ENCODE measurements around the gene USP5.
"Not testable (repeated sequence)": the region's sequence is repeated elsewhere in the genome, so short reads cannot be mapped to it uniquely, and the experiment has no call there.

Gene USP5

DNA sequence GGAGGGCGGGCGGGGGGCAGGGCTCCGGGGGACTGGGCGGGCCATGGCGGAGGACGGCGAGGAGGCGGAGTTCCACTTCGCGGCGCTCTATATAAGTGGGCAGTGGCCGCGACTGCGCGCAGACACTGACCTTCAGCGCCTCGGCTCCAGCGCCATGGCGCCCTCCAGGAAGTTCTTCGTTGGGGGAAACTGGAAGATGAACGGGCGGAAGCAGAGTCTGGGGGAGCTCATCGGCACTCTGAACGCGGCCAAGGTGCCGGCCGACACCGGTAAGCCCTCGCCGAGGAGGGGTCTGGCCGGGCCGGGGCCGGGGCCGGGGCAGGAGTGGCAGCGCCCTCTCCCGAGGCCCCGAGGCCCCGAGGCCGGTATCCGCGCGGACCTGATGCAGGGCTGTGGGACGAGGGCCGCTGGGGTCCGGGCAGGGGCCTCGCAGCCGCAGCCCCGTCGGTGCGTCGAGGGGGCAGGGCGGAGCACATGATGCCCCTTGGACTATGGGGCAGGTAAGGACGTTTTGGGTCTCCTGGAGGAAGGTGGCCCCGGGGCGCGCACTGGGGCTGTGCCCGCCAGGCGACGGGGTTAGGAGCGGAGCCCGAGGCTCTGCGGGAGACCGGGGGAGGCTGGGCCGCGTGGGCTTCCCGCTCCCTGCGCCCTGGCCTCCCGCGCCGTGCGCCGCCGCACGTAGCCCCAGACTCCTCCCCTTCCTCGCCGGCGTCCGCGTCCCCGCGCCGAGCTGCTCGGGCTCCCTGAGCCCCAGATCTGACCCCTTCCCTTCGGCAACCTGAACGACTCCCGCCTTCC lies 15.7 kb downstream of the USP5 start, which contains the start of gene TPI1:
Gene TPI1 (plus strand): TSS at position 119 of the 798 bp plus-strand sequence. CDS start 36 bp downstream, at position 155.
- DNase-seq = no peak

DNA sequence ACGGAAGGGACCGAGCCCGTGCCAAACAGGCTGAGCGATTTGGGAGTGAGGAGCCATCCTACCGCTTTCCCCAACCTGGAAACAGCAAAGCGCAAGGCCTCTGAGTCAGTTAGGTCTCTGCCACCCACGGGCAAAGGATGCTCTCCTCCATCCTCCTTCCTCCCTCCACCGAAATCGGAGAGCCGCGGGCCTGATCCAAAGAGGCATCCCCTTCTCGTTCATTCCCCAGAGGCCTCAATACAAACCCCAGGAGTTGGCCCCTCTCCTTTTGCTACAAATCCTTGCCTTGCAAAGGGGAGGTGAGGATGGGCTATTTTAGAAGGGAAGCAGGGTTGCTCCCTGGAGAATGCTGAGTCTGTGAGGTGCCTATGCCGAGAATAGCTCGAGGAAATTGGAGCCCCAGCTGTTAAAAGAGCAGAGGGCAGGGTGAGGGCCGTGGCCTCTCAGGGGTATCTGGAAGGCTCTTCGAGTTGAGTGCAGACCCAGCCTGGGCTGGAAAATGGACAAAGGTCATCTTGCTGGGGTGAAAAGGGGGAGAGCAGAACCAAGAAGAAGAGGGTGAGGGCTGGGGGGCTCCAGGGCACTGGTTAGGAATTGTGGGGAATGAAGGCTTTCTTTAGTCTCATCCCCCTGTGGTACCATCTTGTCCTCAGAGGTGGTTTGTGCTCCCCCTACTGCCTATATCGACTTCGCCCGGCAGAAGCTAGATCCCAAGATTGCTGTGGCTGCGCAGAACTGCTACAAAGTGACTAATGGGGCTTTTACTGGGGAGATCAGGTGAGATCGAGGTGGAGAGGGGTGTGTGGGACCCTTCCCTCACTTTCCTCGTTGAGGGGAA lies 16.5 kb downstream of the USP5 start:
- DNase-seq = no peak

DNA sequence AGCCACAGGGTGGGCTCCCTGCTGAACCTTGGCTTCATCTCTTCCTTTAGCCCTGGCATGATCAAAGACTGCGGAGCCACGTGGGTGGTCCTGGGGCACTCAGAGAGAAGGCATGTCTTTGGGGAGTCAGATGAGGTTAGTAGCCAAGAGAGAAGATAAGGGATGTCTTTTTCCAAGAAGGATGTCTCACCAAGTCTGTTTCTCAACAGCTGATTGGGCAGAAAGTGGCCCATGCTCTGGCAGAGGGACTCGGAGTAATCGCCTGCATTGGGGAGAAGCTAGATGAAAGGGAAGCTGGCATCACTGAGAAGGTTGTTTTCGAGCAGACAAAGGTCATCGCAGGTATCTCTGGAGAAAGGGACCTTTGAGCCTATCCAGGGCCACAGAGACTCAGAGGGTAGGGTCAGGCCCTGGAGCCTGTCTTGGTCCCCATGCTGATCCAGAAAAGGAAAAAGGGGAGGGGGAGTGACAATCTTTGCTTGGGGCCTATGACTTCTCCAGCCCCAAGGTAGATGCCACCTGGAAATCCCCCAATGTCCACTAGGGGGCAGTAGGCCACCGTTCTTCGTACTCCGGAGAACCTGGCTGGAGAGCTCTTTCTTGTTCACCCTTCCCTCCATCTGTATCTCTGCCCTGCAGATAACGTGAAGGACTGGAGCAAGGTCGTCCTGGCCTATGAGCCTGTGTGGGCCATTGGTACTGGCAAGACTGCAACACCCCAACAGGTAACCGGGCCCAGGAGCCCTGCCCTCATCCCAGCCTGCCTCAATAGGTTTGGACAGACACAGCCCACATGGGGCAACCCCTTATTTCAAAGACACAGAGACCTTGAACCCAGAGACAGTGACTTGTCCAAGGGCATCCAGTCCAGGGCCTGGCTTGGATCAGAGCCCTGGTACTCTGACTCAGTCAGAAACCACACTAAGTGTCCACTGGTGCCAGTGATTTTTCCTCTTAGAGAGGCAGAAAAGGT lies 17.4 kb downstream of the USP5 start:
- DNase-seq = peak; percentile 32

DNA sequence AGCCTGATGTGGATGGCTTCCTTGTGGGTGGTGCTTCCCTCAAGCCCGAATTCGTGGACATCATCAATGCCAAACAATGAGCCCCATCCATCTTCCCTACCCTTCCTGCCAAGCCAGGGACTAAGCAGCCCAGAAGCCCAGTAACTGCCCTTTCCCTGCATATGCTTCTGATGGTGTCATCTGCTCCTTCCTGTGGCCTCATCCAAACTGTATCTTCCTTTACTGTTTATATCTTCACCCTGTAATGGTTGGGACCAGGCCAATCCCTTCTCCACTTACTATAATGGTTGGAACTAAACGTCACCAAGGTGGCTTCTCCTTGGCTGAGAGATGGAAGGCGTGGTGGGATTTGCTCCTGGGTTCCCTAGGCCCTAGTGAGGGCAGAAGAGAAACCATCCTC lies 18.4 kb downstream of the USP5 start:
- DNase-seq = not testable (repeated sequence)

DNA sequence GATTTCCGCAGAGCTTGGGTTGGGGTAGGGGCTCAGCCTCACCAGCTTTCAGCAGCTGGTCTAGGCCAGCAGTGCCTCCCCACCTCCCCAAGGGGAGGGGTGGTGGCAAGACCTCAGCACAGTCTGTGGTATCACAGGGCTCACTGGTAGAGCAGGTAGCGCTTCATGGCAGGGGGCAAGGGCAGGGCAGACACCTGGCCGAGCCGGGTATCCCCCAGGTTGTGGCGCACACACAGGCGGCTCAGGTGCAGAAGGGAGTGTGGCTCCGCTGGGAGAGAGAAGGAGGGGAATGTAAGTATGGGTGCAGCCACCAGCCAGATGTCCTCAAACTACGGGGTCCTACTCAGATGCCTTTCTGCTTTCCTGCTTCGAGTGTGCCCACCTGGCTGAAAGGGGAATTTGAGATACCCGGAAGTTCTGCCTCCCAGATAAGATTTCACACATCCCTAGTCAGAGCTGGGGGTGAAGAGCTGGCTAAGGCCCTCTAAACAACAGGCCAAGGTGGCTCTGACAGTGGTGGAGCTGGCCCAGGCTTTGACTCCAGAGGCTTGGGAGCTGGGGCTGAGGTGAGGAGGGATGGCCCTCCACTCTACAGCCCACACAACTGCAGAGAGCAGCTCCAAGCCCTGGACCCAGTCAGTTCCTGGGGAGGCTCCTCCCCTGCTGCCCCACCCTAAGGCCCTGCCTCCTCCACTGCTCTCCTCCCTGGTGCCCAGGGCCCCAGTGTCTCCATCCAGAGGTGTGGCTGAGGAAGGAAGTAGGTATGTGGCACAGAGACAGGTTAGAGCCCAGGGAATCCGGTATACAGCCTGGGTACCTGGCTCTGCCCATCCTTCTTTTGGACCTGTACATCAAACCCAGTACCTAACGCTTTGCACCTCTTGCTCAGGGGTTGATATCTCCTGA lies 19.4 kb downstream of the USP5 start:
- DNase-seq = no peak

DNA sequence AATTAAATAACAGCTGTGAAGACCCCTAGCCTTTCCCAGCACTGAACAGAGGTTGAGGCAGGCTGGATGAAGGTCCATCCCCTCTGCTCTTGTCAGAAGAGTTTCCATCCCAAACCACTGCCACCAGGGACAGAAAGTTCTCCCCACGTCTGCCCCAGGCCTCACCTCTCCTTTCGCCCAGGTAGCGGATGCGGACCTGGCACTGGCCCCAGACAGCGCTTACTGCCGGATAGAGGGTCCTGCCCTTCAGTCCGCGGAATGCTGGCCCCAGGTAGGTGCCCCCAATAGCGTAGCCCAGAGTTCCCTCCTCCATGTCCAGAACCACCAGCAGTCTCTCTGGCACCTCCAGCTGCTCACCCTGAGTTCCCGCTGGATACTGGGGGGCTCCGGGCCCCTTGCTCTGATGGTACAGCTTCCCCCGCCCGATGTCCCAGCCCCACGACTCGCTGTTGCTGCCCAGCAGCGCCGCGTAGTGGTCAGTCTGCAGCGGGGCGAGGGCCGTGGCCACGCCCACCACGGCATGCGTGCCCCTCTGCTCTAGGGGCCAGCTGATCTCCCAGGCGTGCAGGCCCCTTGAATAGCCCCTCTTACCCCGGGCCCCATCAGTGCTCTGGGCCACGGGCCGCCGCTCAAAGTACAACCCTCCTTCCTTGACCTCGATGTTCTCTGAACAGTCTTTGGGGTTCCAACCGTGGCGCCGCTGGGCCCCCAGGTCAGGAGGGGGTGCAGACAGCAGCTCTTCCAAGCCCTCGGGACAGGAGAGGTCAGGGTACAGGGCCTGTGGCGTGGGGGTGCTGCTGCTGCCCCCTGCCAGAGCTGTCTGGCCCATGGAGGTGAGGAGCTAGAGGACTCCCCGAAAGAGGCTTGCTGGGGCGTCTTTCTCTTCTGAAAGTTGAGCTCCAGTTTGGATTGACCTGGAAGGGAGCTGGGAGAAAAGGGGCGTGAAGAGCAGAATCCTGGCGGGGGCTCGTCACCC lies 20.4 kb downstream of the USP5 start:
- no peak for DNase-seq

DNA sequence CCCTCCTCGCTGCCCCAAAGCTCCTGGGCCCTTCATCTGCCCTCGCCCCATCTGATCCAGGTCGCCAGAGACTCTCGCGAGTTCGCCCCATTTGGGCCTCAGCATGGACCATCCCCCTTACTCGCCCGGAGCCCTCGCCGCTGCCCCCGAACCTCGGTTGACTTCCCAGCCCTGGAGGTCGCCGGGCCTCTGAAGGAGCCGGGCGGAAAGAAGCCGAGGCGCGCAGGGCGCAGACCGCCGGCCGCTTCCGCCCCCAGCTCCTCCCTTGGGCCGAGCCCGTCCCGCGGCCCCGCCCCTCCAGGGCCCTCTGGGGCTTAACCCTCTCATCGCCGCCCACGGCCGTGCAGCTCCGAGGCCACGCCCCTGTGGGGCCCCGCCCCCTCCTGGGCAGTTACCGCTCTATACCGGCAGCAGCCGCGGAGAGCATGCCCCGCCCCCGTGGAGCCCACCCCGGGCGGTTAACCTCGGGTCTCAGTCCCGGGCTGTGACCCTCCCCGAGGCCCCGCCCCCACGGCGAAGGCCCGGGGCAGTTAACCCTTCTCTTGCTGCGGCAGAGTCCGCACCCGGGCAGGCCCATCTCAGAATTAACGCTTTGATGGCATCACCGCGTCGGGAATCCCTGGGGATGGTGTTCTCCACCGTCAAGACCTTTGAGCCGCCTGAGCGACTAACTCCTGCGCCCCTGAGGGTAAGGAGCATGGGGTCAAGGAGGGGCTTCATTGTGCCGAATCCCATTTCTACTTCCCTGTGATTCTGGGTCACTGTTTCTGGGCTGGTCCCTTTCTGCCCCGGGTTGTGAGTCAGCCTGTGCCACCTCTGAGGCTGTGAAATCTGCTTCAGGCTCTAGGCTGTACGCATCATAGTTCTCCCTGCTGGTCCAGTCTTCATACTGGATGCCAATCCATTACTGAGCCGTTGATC lies 21.4 kb downstream of the USP5 start, which contains the start of gene SPSB2:
Gene SPSB2 (minus strand): TSS at position 210 of the 921 bp plus-strand sequence. CDS start 402 bp downstream, outside the sequence.
- DNase-seq = peak; percentile 82

DNA sequence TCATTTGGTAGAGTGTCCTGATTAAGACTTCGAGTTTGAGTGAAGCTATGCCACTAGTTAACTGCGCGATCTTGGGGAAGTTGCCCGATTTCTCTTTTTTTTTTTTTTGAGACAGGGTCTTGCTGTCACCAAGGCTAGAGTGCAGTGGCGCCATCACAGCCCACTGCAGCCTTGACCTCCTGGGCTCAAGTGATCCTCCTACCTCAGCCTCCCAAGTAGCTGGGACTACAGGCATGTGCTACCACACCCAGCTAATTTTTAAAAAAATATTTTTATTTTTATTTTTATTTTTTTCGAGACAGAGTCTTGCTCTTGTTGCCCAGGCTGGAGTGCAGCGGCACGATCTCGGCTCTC lies 22.0 kb downstream of the USP5 start:
- DNase-seq = not testable (repeated sequence)

DNA sequence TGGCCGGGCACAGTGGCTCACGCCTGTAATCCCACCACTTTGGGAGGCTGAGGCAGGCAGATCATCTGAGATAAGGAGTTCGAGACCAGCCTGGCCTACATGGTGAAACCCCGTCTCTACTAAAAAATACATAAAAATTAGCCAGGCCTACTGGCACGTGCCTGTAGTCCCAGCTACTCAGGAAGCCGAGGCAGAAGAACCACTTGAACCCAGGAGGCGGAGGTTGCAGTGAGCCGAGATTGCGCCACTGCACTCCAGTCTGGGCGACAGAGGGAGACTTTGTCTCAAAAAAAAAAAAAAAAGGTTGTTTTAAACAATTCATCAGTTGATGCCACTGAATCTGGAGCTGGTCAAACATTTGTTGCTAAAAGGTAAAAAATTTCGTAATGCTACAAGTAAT lies 27.9 kb downstream of the USP5 start:
- not testable (repeated sequence) for DNase-seq

DNA sequence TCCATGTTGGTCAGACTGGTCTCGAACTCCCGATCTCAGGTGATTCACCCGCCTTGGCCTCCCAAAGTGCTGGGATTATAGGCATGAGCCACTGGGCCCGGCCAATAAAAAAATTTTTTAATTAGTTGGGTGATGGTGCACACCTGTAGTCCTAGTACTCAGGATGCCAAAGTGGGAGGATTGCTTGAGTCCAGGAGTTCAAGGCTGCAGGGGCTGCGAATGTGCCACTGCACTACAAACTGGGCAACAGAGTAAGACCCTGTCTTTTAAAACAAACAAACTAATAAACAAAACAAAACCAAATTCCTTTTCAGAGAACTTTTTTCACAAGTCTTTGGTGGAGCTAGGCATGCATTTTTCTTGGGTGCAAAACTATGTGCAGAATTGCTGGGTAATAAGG lies 31.3 kb downstream of the USP5 start:
- DNase-seq = no peak

DNA sequence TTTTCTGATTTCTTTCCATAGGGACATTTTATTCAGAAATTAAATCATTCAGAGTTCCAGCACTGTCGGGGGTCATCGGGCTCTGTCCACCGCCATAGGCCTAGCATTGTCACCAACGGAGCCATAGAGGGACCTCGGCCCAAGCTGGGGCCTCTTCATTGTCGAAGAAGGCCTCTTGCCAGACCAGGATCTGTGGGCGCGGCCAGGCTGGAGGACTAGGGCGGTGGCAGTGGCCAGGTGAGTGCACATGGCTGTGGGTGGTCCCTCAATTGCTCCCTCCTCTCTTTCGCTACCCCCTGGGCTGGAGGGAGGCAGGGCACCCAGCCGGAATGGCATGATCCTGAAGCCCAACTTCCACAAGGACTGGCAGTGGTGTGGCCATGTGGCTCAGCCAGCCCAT lies 31.7 kb downstream of the USP5 start:
- no peak for DNase-seq

DNA sequence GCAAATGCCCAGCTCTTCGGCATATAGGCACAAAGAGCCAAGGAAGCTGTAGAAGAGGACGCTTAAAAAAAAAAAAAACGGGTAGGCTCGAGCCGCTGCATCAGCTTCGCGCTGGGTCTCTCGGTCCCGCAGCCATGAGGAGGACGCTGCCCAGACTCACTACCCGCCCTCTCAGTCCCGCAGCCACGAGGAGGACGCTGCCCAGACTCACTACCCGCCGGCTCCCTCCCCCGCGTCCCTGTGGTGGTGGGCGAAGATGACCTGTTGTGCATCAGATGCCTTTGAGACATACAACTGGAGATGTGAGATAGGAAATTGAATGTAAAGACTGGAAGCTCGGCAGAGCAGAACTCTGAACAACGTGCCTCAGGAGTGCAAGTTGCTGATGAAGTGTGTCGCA lies 32.6 kb downstream of the USP5 start:
- DNase-seq = no peak

DNA sequence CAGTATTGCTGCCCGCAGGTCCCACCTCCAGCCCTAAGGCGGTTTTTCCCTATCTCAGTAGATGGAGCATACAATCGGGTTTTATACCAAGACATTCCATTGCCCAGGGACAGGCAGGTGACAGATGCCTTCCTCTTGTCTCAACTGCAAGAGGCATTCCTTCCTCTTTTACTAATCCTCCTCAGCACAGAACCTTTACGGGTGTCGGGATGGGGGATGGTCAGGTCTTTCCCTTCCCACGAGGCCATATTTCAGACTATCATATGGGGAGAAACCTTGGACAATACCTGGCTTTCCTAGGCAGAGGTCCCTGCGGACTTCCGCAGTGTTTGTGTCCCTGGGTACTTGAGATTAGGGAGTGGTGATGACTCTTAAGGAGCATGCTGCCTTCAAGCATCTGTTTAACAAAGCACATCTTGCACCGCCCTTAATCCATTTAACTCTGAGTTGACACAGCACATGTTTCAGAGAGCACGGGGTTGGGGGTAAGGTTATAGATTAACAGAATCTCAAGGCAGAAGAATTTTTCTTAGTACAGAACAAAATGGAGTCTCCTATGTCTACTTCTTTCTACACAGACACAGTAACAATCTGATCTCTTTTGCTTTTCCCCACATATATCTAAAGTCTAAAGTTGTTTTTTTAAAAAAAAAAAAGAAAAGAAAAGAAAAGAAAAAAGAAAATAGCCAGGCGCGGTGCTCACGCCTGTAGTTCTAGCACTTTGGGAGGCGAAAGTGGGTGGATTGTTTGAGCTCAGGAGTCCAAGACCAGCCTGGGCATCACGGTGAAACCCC lies 34.5 kb downstream of the USP5 start:
- not testable (repeated sequence) for DNase-seq

DNA sequence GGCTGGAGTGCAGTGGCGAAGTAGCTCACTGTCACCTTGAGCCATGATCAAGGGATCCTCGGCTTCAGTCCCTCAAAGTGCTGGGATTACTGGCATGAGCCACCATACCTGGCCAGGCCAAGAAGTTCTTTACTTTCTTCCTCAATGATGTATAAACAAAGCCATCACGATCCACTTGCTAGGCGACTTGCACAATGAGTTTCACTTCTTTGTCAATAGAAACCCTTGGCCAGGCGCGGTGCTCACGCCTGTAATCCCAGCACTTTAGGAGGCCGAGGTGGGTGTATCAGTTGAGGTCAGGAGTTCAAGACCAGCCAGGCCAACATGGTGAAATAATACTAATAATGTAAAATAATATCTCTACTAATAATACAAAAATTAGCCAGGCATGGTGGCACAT lies 35.5 kb downstream of the USP5 start:
- no peak for DNase-seq

DNA sequence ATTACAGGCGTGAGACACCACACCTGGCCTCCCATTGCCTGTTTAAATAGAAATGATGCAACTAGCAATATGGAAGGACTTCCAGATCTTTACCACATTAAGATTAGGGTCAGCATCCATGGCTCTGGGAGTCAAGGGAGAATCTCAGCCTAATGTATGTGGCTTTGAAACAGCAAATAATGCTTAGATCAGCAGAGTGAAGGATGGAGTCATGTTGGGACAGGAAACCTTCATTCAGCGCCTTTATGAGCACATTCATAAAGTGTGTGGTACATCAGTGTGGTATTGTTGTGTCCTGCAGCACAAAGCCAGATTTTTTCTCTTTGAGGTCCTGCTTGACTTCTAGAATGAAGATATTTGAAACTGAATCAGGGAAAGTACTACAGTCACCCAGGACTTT lies 36.4 kb downstream of the USP5 start:
- no peak for DNase-seq

DNA sequence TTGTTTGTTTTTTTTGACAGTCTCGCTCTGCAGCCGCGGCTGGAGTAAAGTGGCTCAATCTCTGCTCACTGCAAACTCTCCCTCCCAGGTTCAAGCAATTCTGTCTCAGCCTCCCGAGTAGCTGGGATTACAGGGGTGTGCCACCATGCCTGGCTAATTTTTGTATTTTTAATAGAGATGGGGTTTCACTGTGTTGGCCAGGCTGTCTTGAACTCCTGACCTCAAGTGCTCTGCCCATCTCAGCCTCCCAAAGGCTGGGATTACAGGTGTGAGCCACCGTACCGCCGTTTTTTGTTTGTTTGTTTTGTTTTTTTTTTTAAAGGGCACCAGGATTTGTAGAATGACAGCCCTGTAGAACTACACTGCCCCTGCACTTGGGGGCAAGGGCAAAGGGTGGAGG lies 36.8 kb downstream of the USP5 start:
- not testable (repeated sequence) for DNase-seq

DNA sequence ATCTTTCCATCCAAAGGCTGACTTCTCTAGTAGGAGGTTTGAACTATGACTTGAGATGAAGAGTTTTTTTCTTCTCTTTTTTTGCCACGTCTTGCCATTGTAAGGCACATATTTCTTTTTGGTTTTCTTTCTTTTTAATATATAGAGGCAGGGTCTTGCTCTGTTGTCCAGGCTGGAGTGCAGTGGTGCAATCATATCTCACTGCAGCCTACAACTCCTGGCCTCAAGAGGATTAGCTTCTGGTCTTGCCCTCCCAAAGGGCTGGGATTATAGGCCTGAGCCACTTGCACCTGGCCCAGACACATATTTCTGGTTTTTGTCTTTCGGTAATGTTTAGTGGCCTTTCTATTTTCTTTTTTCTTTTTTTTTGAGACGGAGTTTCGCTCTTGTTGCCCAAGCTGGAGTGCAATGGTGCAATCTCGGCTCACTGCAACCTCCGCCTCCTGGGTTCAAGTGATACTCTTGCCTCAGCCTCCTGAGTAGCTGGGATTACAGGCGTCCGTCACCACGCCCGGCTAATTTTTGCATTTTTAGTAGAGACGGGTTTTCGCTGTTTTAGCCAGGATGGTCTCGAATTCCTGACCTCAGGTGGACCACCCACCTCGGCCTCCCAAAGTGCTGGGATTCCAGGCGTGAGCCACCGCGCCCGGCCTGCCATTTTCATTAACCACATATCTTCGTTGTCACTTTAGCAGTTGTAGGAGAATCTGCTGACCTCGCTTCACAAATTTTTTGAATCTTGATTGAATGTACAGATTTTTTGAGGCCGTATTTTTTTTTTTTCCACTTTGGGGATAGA lies 38.0 kb downstream of the USP5 start:
- not testable (repeated sequence) for DNase-seq

Measured in NCI-H1436 treated with DMSO at 0.1 percent for 48 hours (cell line).